DOHH2 (cell line): ENCODE results near the gene TFDP1.

Source experiments
- H3F3A ChIP-seq: fragments of 200-600 bp; sonication (generic), shearing (Covaris generic); 2 replicates; pipeline ENCODE4 v1.6.0; 2016; ENCODE audit warnings: antibody characterized with exemption, mild to moderate bottlenecking; ENCODE audit not compliant: control insufficient read depth, insufficient read depth
- H3K27ac ChIP-seq: fragments of 200-600 bp; sonication (generic); 2 replicates; pipeline ENCODE4 v1.5.1; 2014; ENCODE audit warnings: low read depth, mild to moderate bottlenecking, low read length, moderate library complexity
- H3K27me3 ChIP-seq: fragments of 200-600 bp; sonication (generic); 2 replicates; pipeline ENCODE4 v1.6.1; 2014; ENCODE audit warnings: mild to moderate bottlenecking, low read length, mixed read lengths; ENCODE audit not compliant: control insufficient read depth
- H3K36me3 ChIP-seq: fragments of 200-600 bp; sonication (generic); 2 replicates; pipeline ENCODE4 v1.6.1; 2014; ENCODE audit warnings: mild to moderate bottlenecking, low read length, moderate library complexity, mixed read lengths; ENCODE audit not compliant: control insufficient read depth
- H3K4me1 ChIP-seq: fragments of 200-600 bp; sonication (generic); 2 replicates; pipeline ENCODE4 v1.6.1; 2014; ENCODE audit warnings: mild to moderate bottlenecking, low read length, mixed read lengths; ENCODE audit not compliant: control insufficient read depth
- H3K4me2 ChIP-seq: fragments of 200-600 bp; sonication (generic); 2 replicates; pipeline ENCODE4 v1.6.0; 2014; ENCODE audit warnings: mild to moderate bottlenecking, low read length, moderate library complexity
- H3K4me3 ChIP-seq: fragments of 200-600 bp; sonication (generic); 2 replicates; pipeline ENCODE4 v1.5.1; 2014; ENCODE audit warnings: mild to moderate bottlenecking, low read length, mixed read lengths
- H3K79me2 ChIP-seq: fragments of 200-600 bp; sonication (generic); 2 replicates; pipeline ENCODE4 v1.6.1; 2014; ENCODE audit warnings: mild to moderate bottlenecking, low read length, mixed read lengths; ENCODE audit not compliant: control insufficient read depth
- H3K9me2 ChIP-seq: fragments of 200-600 bp; sonication (generic); replicated peaks from 2 replicates; pipeline ENCODE4 v1.6.1; 2014; ENCODE audit warnings: mild to moderate bottlenecking, low read length, mixed read lengths; ENCODE audit not compliant: control insufficient read depth
- H3K9me3 ChIP-seq: fragments of 200-600 bp; sonication (generic); 2 replicates; pipeline ENCODE4 v1.6.1; 2014; ENCODE audit warnings: antibody characterized with exemption, low read length, mixed read lengths; ENCODE audit not compliant: control insufficient read depth, insufficient read depth
- H4K20me1 ChIP-seq: fragments of 200-600 bp; sonication (generic); 2 replicates; pipeline ENCODE4 v1.6.0; 2014; ENCODE audit warnings: low read depth, mild to moderate bottlenecking, antibody characterized with exemption, low read length, moderate library complexity; ENCODE audit not compliant: control insufficient read depth, insufficient read depth
- EZH2phosphoT487 ChIP-seq: fragments of 200-600 bp; sonication (generic); IDR thresholded peaks from 2 replicates; pipeline ENCODE4 v1.6.1; 2017; ENCODE audit warnings: borderline replicate concordance, mild to moderate bottlenecking, antibody characterized with exemption, low read length, moderate library complexity, mixed read lengths
- TF ChIP-seq, protein P1 (sequence below): fragments of 200-600 bp; sonication (generic); IDR thresholded peaks from one replicate; pipeline ENCODE4 v1.5.1; 2014; ENCODE audit warnings: antibody characterized with exemption, mild to moderate bottlenecking, low read depth, low read length; ENCODE audit not compliant: poor library complexity, severe bottlenecking

Gene TFDP1

DNA sequence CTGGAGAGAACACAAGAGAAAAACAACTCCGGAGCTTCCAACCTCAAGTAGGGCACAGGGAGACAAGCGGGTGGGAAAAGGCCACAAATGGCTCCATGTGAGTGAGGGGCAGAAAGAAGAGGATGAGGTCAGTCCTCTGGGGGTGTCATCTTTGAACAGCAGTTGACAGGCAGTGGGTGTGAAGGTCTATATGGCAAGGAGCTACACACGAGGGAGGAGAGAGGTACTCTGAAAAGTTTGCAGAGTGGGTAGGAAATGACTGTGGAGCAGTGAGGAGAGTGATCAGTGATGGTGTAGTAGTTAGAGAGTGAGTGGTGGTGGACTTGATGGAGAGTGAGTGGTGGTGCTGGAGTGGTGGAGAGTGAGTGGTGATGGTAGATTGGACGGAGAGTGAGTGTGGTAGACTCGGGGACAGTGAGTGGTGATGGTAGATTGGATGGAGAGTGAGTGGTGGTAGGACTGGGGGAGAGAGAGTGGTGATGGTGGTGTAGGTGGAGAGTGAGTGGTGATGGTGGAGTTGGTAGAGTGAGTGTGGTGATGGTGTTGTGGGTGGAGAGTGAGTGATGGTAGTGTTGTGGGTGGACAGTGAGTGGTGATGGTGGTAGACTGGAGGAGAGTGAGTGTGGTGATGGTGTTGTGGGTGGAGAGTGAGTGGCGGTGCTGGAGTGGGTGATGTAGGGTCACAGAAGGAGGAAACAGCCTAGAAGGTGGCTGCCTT lies 4.0 kb downstream of the TFDP1 start:
- Histone ChIP-seq H3K4me2 (peak overlapping the region; percentile 12; the same call in 1 of the 2 replicates), H4K20me1 (peaks cover 27% of the 10 kb centered on the region), H3K9me3 (no peaks in the 10 kb centered on the region), H3K9me2 (no peaks in the 10 kb centered on the region), H3K4me3 (no peak overlapping the region), H3K79me2 (peaks cover 84% of the 10 kb centered on the region), H3K27me3 (no peaks in the 10 kb centered on the region), H3F3A (peaks cover 3% of the 10 kb centered on the region; the same call in 1 of the 2 replicates), H3K27ac (no peak overlapping the region), H3K4me1 (peaks cover 27% of the 10 kb centered on the region), H3K36me3 (peaks cover 80% of the 10 kb centered on the region)
- no peak for TF ChIP-seq EZH2phosphoT487
- TF ChIP-seq, protein P1, sequence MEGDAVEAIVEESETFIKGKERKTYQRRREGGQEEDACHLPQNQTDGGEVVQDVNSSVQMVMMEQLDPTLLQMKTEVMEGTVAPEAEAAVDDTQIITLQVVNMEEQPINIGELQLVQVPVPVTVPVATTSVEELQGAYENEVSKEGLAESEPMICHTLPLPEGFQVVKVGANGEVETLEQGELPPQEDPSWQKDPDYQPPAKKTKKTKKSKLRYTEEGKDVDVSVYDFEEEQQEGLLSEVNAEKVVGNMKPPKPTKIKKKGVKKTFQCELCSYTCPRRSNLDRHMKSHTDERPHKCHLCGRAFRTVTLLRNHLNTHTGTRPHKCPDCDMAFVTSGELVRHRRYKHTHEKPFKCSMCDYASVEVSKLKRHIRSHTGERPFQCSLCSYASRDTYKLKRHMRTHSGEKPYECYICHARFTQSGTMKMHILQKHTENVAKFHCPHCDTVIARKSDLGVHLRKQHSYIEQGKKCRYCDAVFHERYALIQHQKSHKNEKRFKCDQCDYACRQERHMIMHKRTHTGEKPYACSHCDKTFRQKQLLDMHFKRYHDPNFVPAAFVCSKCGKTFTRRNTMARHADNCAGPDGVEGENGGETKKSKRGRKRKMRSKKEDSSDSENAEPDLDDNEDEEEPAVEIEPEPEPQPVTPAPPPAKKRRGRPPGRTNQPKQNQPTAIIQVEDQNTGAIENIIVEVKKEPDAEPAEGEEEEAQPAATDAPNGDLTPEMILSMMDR: no peak

DNA sequence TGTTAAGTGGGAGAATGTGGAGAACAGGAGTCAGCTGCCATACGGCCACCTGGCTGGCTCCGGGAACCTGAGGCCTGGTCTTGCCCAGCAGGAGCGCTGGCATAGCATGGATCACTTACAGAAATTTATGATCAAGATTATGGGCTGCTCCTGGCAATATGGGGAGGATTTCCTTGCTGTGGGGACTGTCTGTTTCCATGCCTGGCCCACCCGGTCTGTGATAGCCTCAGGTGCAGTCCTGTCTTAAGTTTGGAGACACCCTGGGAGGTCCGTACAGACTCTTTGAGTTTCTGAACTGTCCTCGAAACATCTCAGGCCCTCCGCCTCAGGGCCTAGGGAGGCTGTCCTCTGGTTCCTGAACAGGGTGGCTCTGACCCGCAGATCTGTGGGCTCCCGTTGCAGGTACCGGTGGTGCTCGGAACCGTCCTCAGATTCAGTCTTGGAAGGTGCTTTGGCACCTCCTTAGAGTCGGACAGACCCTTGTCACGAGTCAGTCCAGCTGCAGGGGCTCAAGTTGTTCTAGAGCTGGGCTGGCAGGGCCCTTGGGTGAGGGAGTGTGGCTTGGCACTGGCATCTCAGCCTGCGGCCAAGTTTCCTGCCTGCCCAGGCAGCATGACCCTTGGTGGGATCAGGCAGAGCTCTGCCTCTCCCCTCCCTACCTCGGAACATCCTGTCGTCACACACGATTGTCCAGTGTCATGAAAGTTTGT lies 4.9 kb downstream of the TFDP1 start:
- no peak overlapping the region for H3K4me2 ChIP-seq
- no peaks in the 10 kb centered on the region for H3K27me3 ChIP-seq
- H3F3A ChIP-seq: peaks cover 3% of the 10 kb centered on the region; the same call in 1 of the 2 replicates
- no peaks in the 10 kb centered on the region for H3K9me2 ChIP-seq
- TF ChIP-seq EZH2phosphoT487: no peak
- TF ChIP-seq, protein P1: no peak
- H3K36me3 ChIP-seq: peaks cover 86% of the 10 kb centered on the region
- no peaks in the 10 kb centered on the region for H3K9me3 ChIP-seq
- H3K4me1 ChIP-seq: peaks cover 24% of the 10 kb centered on the region
- H3K4me3 ChIP-seq: no peak overlapping the region
- peaks cover 29% of the 10 kb centered on the region for H4K20me1 ChIP-seq
- H3K79me2 ChIP-seq: peaks cover 93% of the 10 kb centered on the region
- H3K27ac ChIP-seq: no peak overlapping the region

DNA sequence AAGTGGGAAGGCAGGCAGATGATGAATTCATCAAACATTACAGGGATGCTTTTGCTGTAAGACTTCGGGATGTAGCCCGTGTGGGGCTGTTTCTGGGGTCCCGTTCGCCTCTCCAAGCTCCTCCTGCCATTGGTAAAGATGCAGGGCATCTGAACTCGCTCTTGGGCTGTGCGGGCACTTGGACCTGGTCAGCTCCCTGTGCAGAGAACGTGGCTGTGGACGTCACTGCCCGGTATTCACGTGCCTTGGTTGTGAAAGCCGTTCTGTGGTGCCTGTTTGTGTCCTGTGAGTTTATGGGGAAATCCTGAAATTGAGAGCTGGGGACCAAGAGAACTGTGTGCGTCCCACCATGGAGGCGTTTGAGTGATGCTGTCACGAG lies 5.4 kb downstream of the TFDP1 start:
- no peaks in the 10 kb centered on the region for H3K9me2 ChIP-seq
- peaks cover 98% of the 10 kb centered on the region for H3K79me2 ChIP-seq
- peaks cover 3% of the 10 kb centered on the region; the same call in 1 of the 2 replicates for H3F3A ChIP-seq
- peaks cover 92% of the 10 kb centered on the region for H3K36me3 ChIP-seq
- no peak overlapping the region for H3K4me2 ChIP-seq
- H3K4me3 ChIP-seq: no peak overlapping the region
- no peak overlapping the region for H3K27ac ChIP-seq
- peaks cover 33% of the 10 kb centered on the region for H4K20me1 ChIP-seq
- H3K9me3 ChIP-seq: no peaks in the 10 kb centered on the region
- H3K27me3 ChIP-seq: no peaks in the 10 kb centered on the region
- no peak for TF ChIP-seq EZH2phosphoT487
- TF ChIP-seq, protein P1: no peak
- peaks cover 24% of the 10 kb centered on the region for H3K4me1 ChIP-seq
